ENCODE results near the gene RAPH1.

RAPH1 gene

GRCh38 chr2:203535784-203536585 lies 884 bp upstream of the RAPH1 start:
- H3K4me3 ChIP-seq (ENCODE audit: low read depth, low read length) = peak overlapping the region; percentile 93
- POLR2A ChIA-PET = interaction anchor here (0.7 to 1.9 kb wide), 3 partner anchors 8 to 653 kb away, joined by 3 to 8 read pairs (median 3); no protein-coding TSS in a partner anchor
- H3K9me3 ChIP-seq (ENCODE audit: control insufficient read depth, insufficient read depth, low read depth, low read length) = no peaks in the 10 kb centered on the region
- H3K36me3 ChIP-seq (ENCODE audit: control insufficient read depth in 2 of 2, insufficient read depth in 1 of 2, low read length in 2 of 2) = no peaks in the 10 kb centered on the region
- CTCF ChIA-PET = interaction anchor here (0.6 to 0.8 kb wide), 2 partner anchors 117 to 246 kb away, joined by 3 read pairs; no protein-coding TSS in a partner anchor
- peak overlapping the region; percentile 89 for H3K27ac ChIP-seq (ENCODE audit: extremely low read depth, low read depth, low read length)
- peaks cover 4% of the 10 kb centered on the region; the same call in 1 of the 2 replicates for H3K4me1 ChIP-seq (ENCODE audit: control insufficient read depth, insufficient read depth, low read length)
- no peak for TF ChIP-seq ZNF629 (tag by site-specific recombination; IDR thresholded peaks at IDR 0.05)
- no peak for TF ChIP-seq ZNF292 (tag by site-specific recombination; IDR thresholded peaks at IDR 0.05; ENCODE audit: borderline replicate concordance, low read depth)
- no peak for TF ChIP-seq ZNF394 (tag by site-specific recombination; IDR thresholded peaks at IDR 0.05; ENCODE audit: borderline replicate concordance)
- TF ChIP-seq ZNF202 (tag by site-specific recombination; IDR thresholded peaks at IDR 0.05; ENCODE audit: borderline replicate concordance) = no peak
- no peak for TF ChIP-seq ZNF776 (tag by site-specific recombination; IDR thresholded peaks at IDR 0.05; ENCODE audit: borderline replicate concordance)
- TF ChIP-seq ZNF335 (tag by site-specific recombination; conservative IDR thresholded peaks at IDR 0.05) = peak; percentile 69
- no peak for TF ChIP-seq PBX3 (CRISPR knock-in tag; IDR thresholded peaks at IDR 0.05)
- TF ChIP-seq ZBTB20 (tag by site-specific recombination; IDR thresholded peaks at IDR 0.05) = 0 out of 2 replicates have a peak, but pooled peaks have one; percentile 13
- 0 out of 2 replicates have a peak, but pooled peaks have one; percentile 12 for TF ChIP-seq IKZF3 (tag by site-specific recombination; IDR thresholded peaks at IDR 0.05)

- no peaks in the 10 kb centered on the region for H3K9me3 ChIP-seq (ENCODE audit: control insufficient read depth, insufficient read depth, low read depth, low read length)
- ChIA-PET CTCF (interaction anchor here (0.6 to 0.9 kb wide), 2 partner anchors 281 to 353 kb away, joined by 3 to 4 read pairs; no protein-coding TSS in a partner anchor), POLR2A (interaction anchor here (1.9 kb wide), 1 partner anchor 10 kb away, joined by 8 read pairs; no protein-coding TSS in a partner anchor)
- H3K4me1 ChIP-seq (ENCODE audit: control insufficient read depth, insufficient read depth, low read length) = peaks cover 6% of the 10 kb centered on the region; the same call in 1 of the 2 replicates
- no peaks in the 10 kb centered on the region for H3K36me3 ChIP-seq (ENCODE audit: control insufficient read depth in 2 of 2, insufficient read depth in 1 of 2, low read length in 2 of 2)
- H3K27ac ChIP-seq (ENCODE audit: extremely low read depth, low read depth, low read length) = peak overlapping the region; percentile 89
- peak overlapping the region; percentile 93 for H3K4me3 ChIP-seq (ENCODE audit: low read depth, low read length)
- TF ChIP-seq ZNF654 (tag by site-specific recombination; IDR thresholded peaks at IDR 0.05; ENCODE audit: low read depth) (no peak), ZNF23 (tag by site-specific recombination; IDR thresholded peaks at IDR 0.05; ENCODE audit: borderline replicate concordance) (no peak), ZBTB7A (tag by site-specific recombination; IDR thresholded peaks at IDR 0.05; ENCODE audit: low read depth) (no peak), ZNF555 (tag by site-specific recombination; conservative IDR thresholded peaks at IDR 0.05) (no peak), ZNF394 (tag by site-specific recombination; IDR thresholded peaks at IDR 0.05; ENCODE audit: borderline replicate concordance) (no peak), BCL11A (tag by site-specific recombination; IDR thresholded peaks at IDR 0.05; ENCODE audit: low read depth) (no peak), ZNF521 (tag by site-specific recombination; IDR thresholded peaks at IDR 0.05) (no peak), SP3 (tag by site-specific recombination; IDR thresholded peaks at IDR 0.05) (0 out of 2 replicates have a peak, but pooled peaks have one; percentile 15), ZNF624 (tag by site-specific recombination; IDR thresholded peaks at IDR 0.05) (no peak), ZNF155 (tag by site-specific recombination; IDR thresholded peaks at IDR 0.05) (no peak), YY2 (tag by site-specific recombination; IDR thresholded peaks at IDR 0.05) (0 out of 2 replicates have a peak, but pooled peaks have one; percentile 21), ZBTB48 (tag by site-specific recombination; IDR thresholded peaks at IDR 0.05) (peak; percentile 59; the same call in 1 of the 2 replicates), ZBTB21 (tag by site-specific recombination; IDR thresholded peaks at IDR 0.05) (no peak), ZNF571 (tag by site-specific recombination; IDR thresholded peaks at IDR 0.05) (no peak), ZNF292 (tag by site-specific recombination; IDR thresholded peaks at IDR 0.05; ENCODE audit: borderline replicate concordance, low read depth) (no peak), ZNF239 (tag by site-specific recombination; IDR thresholded peaks at IDR 0.05) (no peak), ZNF398 (tag by site-specific recombination; IDR thresholded peaks at IDR 0.05) (0 out of 2 replicates have a peak, but pooled peaks have one; percentile 15), ZFHX2 (tag by site-specific recombination; conservative IDR thresholded peaks at IDR 0.05) (peak; percentile 9; the same call in 1 of the 2 replicates), ZFP37 (tag by site-specific recombination; IDR thresholded peaks at IDR 0.05) (no peak), ZNF843 (tag by site-specific recombination; IDR thresholded peaks at IDR 0.05) (no peak), ZNF664 (tag by site-specific recombination; IDR thresholded peaks at IDR 0.05) (no peak), KLF17 (tag by site-specific recombination; IDR thresholded peaks at IDR 0.05) (no peak), ZNF335 (tag by site-specific recombination; conservative IDR thresholded peaks at IDR 0.05) (no peak; the same call in 1 of the 2 replicates), ZBTB8A (tag by site-specific recombination; IDR thresholded peaks at IDR 0.05) (peak; percentile 53; the same call in 1 of the 2 replicates)
These were observed 452 bp downstream of the RAPH1 start for GRCh38 chr2:203534621-203535077.

All from HEK293 (cell line).